ENCODE measurements around the gene MYO3A. TPM values are rescaled to one million over a fixed set of nuclear protein-coding genes. Genes with fewer than 3 reads are reported as not detected.
"Not testable (repeated sequence)": the region's sequence is repeated elsewhere in the genome, so short reads cannot be mapped to it uniquely, and the experiment has no call there.

MYO3A gene
- total RNA-seq, 6 experiments from 2014 or later, result 0.03 TPM; not detected in 5

- peaks cover 10% of the 10 kb centered on the region; the same call in 1 of the 2 replicates for H3K9me3 Mint-ChIP-seq
- H3K27me3 Mint-ChIP-seq (ENCODE audit: insufficient read depth), result no peaks in the 10 kb centered on the region; the same call in 1 of the 2 replicates
- no peak overlapping the region for H3K27ac Mint-ChIP-seq
Measured at GRCh38 chr10:26093229-26093628, 159.2 kb downstream of the MYO3A start.

DNA sequence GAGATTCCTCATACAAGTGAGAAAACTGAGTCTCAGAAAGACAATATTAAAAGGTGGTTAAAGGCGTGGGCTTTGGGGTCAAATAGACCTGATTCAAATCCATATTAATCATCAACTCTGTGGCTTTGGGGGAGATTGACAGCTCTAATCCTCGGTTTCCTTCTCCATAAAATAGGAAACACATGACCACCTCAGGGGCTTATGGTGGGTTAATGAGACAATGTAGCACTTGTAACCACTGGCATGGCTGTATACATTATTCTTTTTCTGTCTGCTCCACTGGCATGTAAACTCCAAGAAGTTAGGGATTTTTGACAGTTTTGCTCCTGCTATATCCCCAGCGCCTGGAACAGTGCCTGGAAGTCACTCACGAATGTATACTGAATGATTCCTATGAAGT, 161.8 kb downstream of the MYO3A start:
- Mint-ChIP-seq H3K9me3 (peaks cover 15% of the 10 kb centered on the region; the same call in 1 of the 2 replicates), H3K27me3 (ENCODE audit: insufficient read depth) (no peaks in the 10 kb centered on the region; the same call in 1 of the 2 replicates), H3K36me3 (ENCODE audit: low read depth) (no peaks in the 10 kb centered on the region), H3K4me1 (ENCODE audit: low read depth) (no peaks in the 10 kb centered on the region), H3K27ac (no peak overlapping the region), H3K4me3 (no peak overlapping the region)
- DNase-seq, result no peak
- TF ChIP-seq CTCF (IDR thresholded peaks at IDR 0.05), result no peak

More at GRCh38 chr10:26093229-26093628, 159.2 kb downstream of the MYO3A start:
- H3K4me1 Mint-ChIP-seq (ENCODE audit: low read depth), result no peaks in the 10 kb centered on the region
- H3K4me3 Mint-ChIP-seq, result no peak overlapping the region
- DNase-seq, result no peak
- TF ChIP-seq CTCF (IDR thresholded peaks at IDR 0.05), result no peak
- no peaks in the 10 kb centered on the region for H3K36me3 Mint-ChIP-seq (ENCODE audit: low read depth)

DNA sequence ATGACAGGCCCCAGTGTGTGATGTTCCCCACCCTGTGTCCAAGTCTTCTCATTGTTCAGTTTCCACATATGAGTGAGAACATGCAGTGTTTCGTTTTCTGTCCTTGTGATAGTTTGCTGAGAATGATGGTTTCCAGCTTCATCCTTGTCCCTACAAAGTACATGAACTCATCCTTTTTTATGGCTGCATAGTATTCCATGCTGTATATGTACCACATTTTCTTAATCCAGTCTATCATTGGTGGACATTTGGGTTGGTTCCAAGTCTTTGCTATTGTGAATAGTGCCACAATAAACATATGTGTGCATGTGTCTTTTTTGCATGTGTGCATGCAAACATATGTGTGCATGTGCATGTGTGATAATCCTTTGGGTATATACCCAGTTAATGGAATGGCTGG, 163.5 kb downstream of the MYO3A start:
- H3K4me3 Mint-ChIP-seq; H3K36me3 Mint-ChIP-seq (ENCODE audit: low read depth); DNase-seq; H3K27me3 Mint-ChIP-seq (ENCODE audit: insufficient read depth); H3K27ac Mint-ChIP-seq; H3K4me1 Mint-ChIP-seq (ENCODE audit: low read depth): not testable (repeated sequence)
- H3K9me3 Mint-ChIP-seq, result peaks cover 15% of the 10 kb centered on the region

- H3K4me1 Mint-ChIP-seq (ENCODE audit: low read depth), result peaks cover 40% of the 10 kb centered on the region; the same call in 1 of the 2 replicates
- peak overlapping the region; percentile 82 for H3K27ac Mint-ChIP-seq
- no peak for TF ChIP-seq CTCF (IDR thresholded peaks at IDR 0.05)
- H3K27me3 Mint-ChIP-seq (ENCODE audit: insufficient read depth), result no peaks in the 10 kb centered on the region
- H3K9me3 Mint-ChIP-seq, result peaks cover 13% of the 10 kb centered on the region; the same call in 1 of the 2 replicates
- DNase-seq, result peak; percentile 0
- no peaks in the 10 kb centered on the region; the same call in 1 of the 2 replicates for H3K36me3 Mint-ChIP-seq (ENCODE audit: low read depth)
- H3K4me3 Mint-ChIP-seq, result peak overlapping the region; percentile 66; the same call in 1 of the 2 replicates
Measured at GRCh38 chr10:26112532-26112931, 178.5 kb downstream of the MYO3A start.

DNA sequence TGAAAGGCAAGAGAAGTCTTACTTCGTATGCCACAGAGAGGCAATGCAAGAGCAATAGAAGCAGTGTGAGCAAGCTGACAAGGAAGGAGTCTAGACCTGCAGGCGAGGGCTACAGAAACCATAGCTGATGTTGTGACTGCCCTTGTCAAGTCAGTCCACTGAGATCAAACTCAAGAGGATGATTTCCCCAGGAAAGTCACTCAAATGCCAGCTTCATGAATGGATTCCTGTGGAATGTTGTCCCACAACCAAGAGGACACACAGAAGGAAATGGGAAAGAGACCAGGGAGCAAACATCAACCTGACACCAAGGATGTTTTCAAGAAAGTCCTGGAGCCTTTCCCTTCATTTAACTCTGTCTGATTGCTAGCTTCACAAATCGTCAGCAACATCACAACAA, 204.6 kb downstream of the MYO3A start:
- Mint-ChIP-seq H3K4me3 (no peak overlapping the region), H3K27ac (no peak overlapping the region), H3K36me3 (ENCODE audit: low read depth) (no peaks in the 10 kb centered on the region; the same call in 1 of the 2 replicates), H3K9me3 (peaks cover 20% of the 10 kb centered on the region), H3K4me1 (ENCODE audit: low read depth) (no peaks in the 10 kb centered on the region), H3K27me3 (ENCODE audit: insufficient read depth) (no peaks in the 10 kb centered on the region; the same call in 1 of the 2 replicates)
- TF ChIP-seq CTCF (IDR thresholded peaks at IDR 0.05), result no peak
- no peak for DNase-seq

- Mint-ChIP-seq H3K27me3 (ENCODE audit: insufficient read depth) (peaks cover 5% of the 10 kb centered on the region), H3K4me1 (ENCODE audit: low read depth) (no peaks in the 10 kb centered on the region), H3K36me3 (ENCODE audit: low read depth) (no peaks in the 10 kb centered on the region), H3K27ac (no peak overlapping the region), H3K4me3 (no peak overlapping the region), H3K9me3 (peaks cover 8% of the 10 kb centered on the region; the same call in 1 of the 2 replicates)
- TF ChIP-seq CTCF (IDR thresholded peaks at IDR 0.05), result no peak
- DNase-seq, result no peak
Measured at GRCh38 chr10:26156019-26156418, 222.0 kb downstream of the MYO3A start.
